SJSA1 (cell line): ENCODE data around the gene TMEM97. TPM values are rescaled to one million over a fixed set of nuclear protein-coding genes. Genes with fewer than 3 reads are reported as not detected.
"Not testable (repeated sequence)": the region's sequence is repeated elsewhere in the genome, so short reads cannot be mapped to it uniquely, and the experiment has no call there.

Experiments
- DNase-seq, 2 experiments: peaks; one replicate each; pipeline ENCODE4 v3.0.0-alpha.2; 2015 to 2020; ENCODE audit warnings: low spot score in 2 of 2, low read depth in 1 of 2
- H3K27ac ChIP-seq: fragments of 250-450 bp; sonication (Bioruptor Pico); 2 replicates; pipeline ENCODE4 v1.5.1; 2020; ENCODE audit warnings: mild to moderate bottlenecking, moderate library complexity
- H3K27me3 ChIP-seq: fragments of 250-450 bp; sonication (Bioruptor Pico); replicated peaks from 2 replicates; pipeline ENCODE4 v1.5.1; 2020; ENCODE audit warnings: mild to moderate bottlenecking, moderate library complexity
- H3K36me3 ChIP-seq: fragments of 250-450 bp; sonication (Bioruptor Pico); 2 replicates; pipeline ENCODE4 v1.5.1; 2020; ENCODE audit warnings: mild to moderate bottlenecking
- H3K4me1 ChIP-seq: fragments of 250-450 bp; sonication (Bioruptor Pico); replicated peaks from 2 replicates; pipeline ENCODE4 v1.6.1; 2021; ENCODE audit warnings: mild to moderate bottlenecking
- H3K4me3 ChIP-seq: fragments of 250-450 bp; sonication (Bioruptor Pico); 2 replicates; pipeline ENCODE4 v1.5.1; 2020; ENCODE audit warnings: mild to moderate bottlenecking
- H3K9me3 ChIP-seq: fragments of 250-450 bp; sonication (Bioruptor Pico); replicated peaks from 2 replicates; pipeline ENCODE4 v1.5.1; 2020; ENCODE audit warnings: mild to moderate bottlenecking
- total RNA-seq: library from RNA; depleted of rRNA; stranded (reverse); fragments of >200 nt; shearing (Covaris generic); gene quantifications from 2 replicates; pipeline ENCODE4 v1.2.3, GENCODE V29; 2014; rRNA removed

Gene TMEM97
- total RNA-seq = 51.0 and 61.5 TPM in 2 replicates

DNA sequence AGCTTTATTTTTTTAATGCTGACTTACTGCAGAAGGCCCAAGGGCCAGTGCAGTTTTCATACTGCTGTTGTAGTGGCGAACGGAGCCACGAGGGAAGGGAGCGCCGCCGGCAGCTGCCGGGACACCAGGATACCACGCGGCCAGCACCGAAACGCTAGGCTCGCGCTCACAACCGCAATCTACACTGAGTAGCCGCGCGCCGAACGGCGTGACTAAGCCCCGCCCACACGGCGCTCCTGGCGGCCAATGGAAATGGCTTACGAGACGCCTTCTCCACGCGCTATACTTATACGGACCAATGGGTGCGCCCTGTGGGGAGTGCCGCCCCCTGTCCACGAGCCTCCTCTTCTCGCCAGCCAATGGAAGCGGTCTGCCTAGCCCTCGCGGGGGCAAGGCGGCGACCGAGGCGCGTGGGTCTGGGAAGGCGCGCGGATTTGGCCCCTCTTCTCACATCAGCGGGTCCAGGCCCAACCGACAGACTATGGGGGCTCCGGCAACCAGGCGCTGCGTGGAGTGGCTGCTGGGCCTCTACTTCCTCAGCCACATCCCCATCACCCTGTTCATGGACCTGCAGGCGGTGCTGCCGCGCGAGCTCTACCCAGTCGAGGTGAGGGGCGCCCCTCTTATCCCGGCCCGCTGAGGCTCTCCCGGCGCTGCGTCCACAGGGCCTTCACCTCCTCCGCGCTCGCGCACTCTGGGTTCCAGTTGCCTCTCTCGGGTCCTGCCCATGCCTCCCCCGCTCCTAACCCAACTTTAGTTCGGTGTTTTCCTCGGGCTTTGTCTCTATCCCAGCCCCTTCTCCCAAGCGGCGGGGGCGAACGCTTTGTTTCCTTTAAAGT is at the start of gene TMEM97:
Gene TMEM97 (plus strand): TSS at position 442 of the 839 bp plus-strand sequence. CDS start 40 bp downstream, at position 482.
- Histone ChIP-seq H3K36me3 (0 out of 2 replicates have a peak, but pooled peaks cover 7% of the 10 kb centered on the region), H3K27ac (0 out of 2 replicates have a peak within 1 kb of the TSS, but pooled peaks have one; percentile 2), H3K27me3 (no peaks in the 10 kb centered on the region), H3K9me3 (no peaks in the 10 kb centered on the region), H3K4me1 (peaks cover 20% of the 10 kb centered on the region), H3K4me3 (peak within 1 kb of the TSS; percentile 57)
- peak; percentile 94 to 95 for DNase-seq

DNA sequence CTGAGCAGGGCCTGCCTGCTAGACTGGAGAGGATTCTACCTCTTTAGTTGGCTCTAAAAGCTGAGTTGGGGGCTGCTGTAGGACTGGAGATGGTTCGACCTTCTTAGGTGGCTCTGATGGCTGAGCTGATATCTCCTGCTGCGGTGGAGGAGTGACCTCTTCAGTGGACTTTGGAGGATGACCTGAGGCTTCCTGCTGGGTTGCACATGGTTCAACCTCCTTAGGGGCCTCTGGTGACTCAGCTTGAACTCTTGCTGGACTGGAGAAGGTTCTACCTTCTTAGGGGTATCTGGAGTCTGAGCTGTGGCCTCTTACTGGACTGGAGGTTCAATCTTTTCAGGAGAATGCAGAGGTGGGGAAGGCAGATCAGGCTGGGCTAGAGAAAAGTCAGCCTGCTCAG is 48.9 kb upstream of the TMEM97 start:
- Histone ChIP-seq H3K9me3 (no peaks in the 10 kb centered on the region), H3K36me3 (no peaks in the 10 kb centered on the region), H3K27me3 (no peaks in the 10 kb centered on the region), H3K4me3 (no peak overlapping the region), H3K27ac (no peak overlapping the region), H3K4me1 (peaks cover 6% of the 10 kb centered on the region)
- DNase-seq = no peak

DNA sequence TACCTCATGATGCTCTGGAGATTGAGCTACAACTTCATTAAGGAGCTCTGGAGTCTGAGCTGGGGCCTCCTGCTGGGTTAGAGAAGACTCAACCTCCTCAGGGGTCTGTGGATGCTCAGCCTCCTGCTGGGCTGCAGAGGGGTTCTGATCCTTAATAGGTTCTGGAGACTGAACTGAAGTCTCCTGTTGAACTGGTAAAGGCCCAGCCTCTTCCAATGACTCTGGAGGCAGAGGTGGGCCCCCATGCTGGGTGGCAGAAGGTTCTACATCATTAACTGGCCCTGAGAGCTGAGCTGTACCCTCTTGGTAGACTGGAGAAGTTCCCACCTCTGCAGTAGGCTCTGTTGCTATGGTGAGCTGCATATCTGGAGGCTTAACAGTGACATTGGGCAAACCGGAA is 48.1 kb upstream of the TMEM97 start:
- H3K4me3 ChIP-seq = no peak overlapping the region
- H3K27me3 ChIP-seq = no peaks in the 10 kb centered on the region
- no peak overlapping the region for H3K27ac ChIP-seq
- no peaks in the 10 kb centered on the region for H3K36me3 ChIP-seq
- H3K4me1 ChIP-seq = peaks cover 6% of the 10 kb centered on the region
- H3K9me3 ChIP-seq = no peaks in the 10 kb centered on the region
- DNase-seq = no peak

DNA sequence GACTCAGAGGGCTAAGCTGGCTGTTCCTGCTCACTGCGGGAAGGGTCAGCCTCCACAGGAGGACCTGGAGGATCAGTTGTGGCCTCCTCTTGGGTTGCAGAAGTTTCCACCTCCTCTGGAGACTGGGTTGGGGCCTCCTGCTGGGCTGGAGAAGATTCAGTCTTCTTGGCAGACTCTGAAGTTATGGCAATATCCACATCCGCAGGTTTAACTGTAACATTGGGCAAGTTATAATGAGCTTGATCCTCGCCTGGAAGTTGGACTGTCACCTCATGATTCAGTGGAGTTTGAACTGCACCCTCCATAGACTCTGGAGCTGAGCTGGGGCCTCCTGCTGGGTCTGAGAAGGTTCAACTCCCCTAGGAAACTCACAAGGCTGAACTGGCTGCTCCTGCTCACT is 47.6 kb upstream of the TMEM97 start:
- Histone ChIP-seq H3K27me3 (no peaks in the 10 kb centered on the region), H3K36me3 (no peaks in the 10 kb centered on the region), H3K27ac (no peak overlapping the region), H3K9me3 (no peaks in the 10 kb centered on the region), H3K4me1 (peaks cover 6% of the 10 kb centered on the region), H3K4me3 (no peak overlapping the region)
- DNase-seq = no peak

DNA sequence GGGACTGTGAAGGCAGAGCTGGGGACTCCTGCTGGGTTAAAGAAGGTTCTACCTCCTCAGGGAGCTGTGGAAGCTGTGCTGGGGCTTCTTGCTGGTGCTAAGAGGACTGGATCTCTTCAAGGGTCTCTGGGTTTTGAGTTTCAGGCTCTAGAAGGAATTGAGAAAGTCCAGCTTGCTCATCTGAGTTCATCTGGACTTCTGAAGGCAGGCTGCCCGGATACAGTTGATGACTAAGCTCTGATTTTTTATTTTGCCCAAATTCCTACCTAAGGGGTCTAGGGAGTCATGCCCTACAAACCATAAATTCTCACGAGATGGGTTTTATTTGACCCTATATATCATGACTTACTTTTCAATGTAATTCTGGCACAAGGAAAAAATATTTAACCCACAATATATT is 46.8 kb upstream of the TMEM97 start:
- H3K27ac ChIP-seq = no peak overlapping the region

DNA sequence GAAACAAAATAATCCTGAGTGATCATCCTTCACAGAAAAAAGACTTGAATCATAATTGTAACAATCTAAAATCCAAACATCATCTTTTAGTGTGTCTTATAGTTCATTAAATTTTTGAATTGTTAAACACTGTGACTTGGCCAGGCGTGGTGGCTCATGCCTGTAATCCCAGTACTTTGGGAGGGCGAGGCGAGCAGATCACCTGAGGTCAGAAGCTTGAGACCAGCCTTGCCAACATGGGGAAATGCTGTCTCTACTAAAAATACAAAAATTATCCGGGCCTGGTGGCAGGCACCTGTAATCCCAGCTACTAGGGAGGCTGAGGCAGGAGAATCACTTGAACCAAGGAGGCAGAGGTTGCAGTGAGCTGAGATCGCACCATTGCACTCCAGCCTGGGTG is 45.7 kb upstream of the TMEM97 start:
- H3K36me3 ChIP-seq, H3K4me3 ChIP-seq, H3K27me3 ChIP-seq: not testable (repeated sequence)

More for the DNA sequence above, 46.8 kb upstream of the TMEM97 start:
- H3K4me1 ChIP-seq = peaks cover 10% of the 10 kb centered on the region
- no peaks in the 10 kb centered on the region for H3K27me3 ChIP-seq
- no peaks in the 10 kb centered on the region for H3K36me3 ChIP-seq
- no peak for DNase-seq
- H3K9me3 ChIP-seq = no peaks in the 10 kb centered on the region
- H3K4me3 ChIP-seq = no peak overlapping the region

DNA sequence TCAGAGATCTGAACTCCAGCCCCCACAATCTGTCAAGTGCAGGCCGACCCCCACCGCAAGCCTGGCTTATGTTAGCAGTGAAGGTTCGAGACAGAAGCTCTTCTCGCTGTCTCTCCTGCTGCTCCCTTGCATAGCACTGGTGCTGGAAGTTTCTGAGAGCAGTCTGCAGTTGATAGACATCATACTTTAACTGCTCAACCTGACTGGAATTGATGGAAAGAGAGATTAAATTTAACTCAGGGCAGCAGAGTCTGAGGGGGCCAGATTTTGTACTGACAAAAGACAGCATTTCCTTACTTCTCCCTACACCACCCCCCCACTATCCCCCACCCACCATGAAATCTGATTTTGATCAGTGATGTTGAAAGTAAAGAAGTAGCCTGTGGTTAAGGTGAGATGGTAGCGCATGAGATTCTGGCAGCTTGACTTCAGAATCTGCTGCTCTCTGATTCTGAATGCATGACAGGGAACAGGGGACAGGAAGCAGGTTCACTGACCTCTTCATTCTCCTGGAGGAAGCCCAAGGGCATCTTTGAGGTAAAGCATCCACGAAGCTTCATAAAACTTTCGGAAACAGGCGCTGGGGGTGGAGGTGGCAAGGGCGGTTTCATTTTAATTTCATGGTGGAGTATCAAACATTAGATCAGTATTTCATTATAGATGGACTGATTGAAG is 44.3 kb upstream of the TMEM97 start:
- DNase-seq = no peak
- no peaks in the 10 kb centered on the region for H3K36me3 ChIP-seq
- no peaks in the 10 kb centered on the region for H3K27me3 ChIP-seq
- peaks cover 30% of the 10 kb centered on the region for H3K4me1 ChIP-seq
- H3K27ac ChIP-seq = no peak overlapping the region
- no peaks in the 10 kb centered on the region for H3K9me3 ChIP-seq
- no peak overlapping the region for H3K4me3 ChIP-seq

More for the DNA sequence above, 45.7 kb upstream of the TMEM97 start:
- H3K9me3 ChIP-seq, H3K27ac ChIP-seq, DNase-seq: not testable (repeated sequence)
- H3K4me1 ChIP-seq = peaks cover 20% of the 10 kb centered on the region

DNA sequence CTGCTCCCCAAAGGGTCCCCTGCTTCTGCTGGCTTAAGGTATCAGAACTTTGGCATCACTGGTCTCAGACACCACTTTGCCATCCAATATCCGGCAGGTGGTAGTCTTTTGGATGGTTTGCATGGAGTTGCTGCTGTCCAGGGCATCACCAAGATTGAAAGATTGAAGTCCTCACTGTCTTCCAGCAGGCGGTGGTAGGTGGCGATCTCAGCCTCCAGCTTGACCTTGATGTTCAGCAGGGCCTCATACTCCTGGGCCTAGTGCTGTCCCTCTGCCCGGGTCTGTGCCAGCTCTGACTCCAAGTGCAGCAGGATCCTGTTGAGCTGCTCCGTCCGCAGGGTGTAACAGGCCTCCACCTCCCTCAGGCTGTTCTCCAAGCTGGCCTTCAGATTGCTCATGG is 43.0 kb upstream of the TMEM97 start:
- H3K9me3 ChIP-seq = no peaks in the 10 kb centered on the region
- no peak overlapping the region for H3K4me3 ChIP-seq
- H3K4me1 ChIP-seq = peaks cover 32% of the 10 kb centered on the region
- no peak overlapping the region for H3K27ac ChIP-seq
- no peak for DNase-seq
- H3K36me3 ChIP-seq = no peaks in the 10 kb centered on the region
- H3K27me3 ChIP-seq = no peaks in the 10 kb centered on the region

DNA sequence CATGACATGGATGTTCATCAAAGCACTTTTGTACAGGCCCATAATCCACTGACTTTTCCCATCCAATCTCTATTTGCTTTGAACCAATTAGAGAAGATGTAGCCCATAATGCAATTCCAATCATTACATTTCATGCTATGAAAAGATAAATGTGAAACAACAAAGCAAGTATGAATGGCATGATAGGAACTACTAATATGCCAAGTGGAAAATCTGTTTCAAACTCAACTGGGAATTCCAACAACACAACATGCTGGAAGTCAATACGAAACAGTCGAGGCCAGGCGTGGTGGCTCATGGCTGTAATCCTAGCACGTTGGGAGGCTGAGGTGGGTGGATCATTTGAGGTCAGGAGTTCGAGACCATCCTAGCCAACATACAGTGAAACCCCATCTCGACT is 39.6 kb upstream of the TMEM97 start:
- peaks cover 38% of the 10 kb centered on the region for H3K4me1 ChIP-seq
- H3K36me3 ChIP-seq = no peaks in the 10 kb centered on the region
- H3K27me3 ChIP-seq = no peaks in the 10 kb centered on the region
- H3K27ac ChIP-seq = no peak overlapping the region
- no peaks in the 10 kb centered on the region for H3K9me3 ChIP-seq
- no peak overlapping the region for H3K4me3 ChIP-seq
- peak in 1 of 2 experiments; percentile 25 for DNase-seq

DNA sequence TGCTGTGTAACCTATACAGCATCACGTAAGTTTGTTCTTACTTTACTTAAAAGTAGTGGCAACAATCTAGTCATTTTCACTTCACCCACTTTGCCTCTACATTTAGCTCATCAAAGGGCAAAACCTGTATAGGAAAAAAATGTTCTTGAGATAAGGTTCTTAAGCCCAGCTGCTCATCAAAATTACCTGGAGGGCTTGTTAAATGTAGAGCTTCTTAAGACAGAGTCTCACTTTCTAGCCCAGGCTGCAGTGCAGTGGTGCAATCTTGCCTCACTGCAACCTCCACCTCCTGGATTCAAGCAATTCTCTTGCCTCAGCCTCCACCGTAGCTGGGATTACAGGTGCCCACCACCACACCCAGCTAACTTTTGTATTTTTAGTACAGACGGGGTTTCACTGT is 38.2 kb upstream of the TMEM97 start:
- Histone ChIP-seq H3K4me3 (no peak overlapping the region), H3K27ac (no peak overlapping the region), H3K4me1 (peaks cover 38% of the 10 kb centered on the region), H3K27me3 (no peaks in the 10 kb centered on the region), H3K36me3 (no peaks in the 10 kb centered on the region), H3K9me3 (no peaks in the 10 kb centered on the region)
- DNase-seq = no peak

DNA sequence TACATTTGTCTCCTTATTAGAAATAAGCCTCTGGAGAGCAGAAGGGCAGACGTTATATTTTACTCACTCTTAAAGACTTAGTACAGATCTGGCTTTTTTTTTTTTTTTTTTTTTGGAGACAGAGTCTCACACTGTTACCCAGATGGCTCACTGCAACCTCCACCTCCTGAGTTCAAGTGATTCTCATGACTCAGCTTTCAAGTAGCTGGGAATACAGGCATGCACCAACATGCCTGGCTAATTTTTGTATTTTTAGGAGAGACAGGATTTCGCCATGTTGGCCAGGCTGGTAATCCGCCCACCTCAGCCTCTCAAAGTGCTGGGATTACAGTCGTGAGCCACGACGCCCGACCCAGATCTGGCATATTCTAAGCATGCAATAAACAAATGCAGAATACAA is 36.4 kb upstream of the TMEM97 start:
- H3K4me1 ChIP-seq = peaks cover 30% of the 10 kb centered on the region
- no peak overlapping the region for H3K4me3 ChIP-seq
- H3K36me3 ChIP-seq = no peaks in the 10 kb centered on the region
- peak overlapping the region; percentile 5 for H3K27ac ChIP-seq
- H3K27me3 ChIP-seq = no peaks in the 10 kb centered on the region
- H3K9me3 ChIP-seq = no peaks in the 10 kb centered on the region
- peak; percentile 45 to 52 for DNase-seq

DNA sequence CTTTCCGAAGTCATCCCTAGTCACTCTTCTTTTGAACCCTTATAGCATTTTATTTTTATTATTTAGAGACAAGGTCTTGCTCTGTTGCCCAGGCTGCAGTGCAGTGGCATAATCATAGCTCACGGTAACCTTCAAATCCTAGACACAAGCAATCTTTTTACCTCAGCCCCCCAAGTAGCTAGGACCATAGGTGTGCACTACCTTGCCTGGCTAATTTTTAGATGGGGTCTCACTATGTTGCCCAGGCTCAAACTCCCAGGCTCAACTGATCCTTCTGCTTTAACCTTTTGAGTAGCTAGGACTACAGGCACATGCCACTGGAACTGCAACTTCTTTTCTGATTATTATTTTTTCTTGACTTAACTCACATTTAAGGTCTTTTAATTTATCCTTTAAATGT is 33.0 kb upstream of the TMEM97 start:
- no peaks in the 10 kb centered on the region for H3K9me3 ChIP-seq
- DNase-seq = no peak
- no peak overlapping the region for H3K4me3 ChIP-seq
- no peaks in the 10 kb centered on the region for H3K27me3 ChIP-seq
- peaks cover 13% of the 10 kb centered on the region for H3K4me1 ChIP-seq
- H3K36me3 ChIP-seq = no peaks in the 10 kb centered on the region
- H3K27ac ChIP-seq = no peak overlapping the region

DNA sequence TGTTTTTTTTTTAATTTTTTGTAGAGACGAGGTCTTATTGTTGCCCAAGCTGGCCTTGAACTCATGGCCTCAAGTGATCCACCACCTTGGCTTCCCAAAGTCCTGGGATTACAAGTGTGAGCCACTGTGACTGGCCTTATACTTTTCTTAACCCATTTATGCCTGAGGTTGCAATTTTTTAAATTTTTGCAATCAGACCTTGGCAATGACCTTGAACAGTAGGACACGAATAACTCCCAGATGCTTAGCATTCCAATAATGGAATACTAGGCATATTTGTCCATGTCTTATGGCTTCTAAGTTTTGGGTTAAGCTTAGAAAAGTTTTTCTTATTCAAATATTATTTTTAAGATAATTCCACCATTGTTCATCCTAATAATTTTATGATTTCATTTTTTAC is 28.3 kb upstream of the TMEM97 start:
- H3K9me3 ChIP-seq = no peaks in the 10 kb centered on the region
- no peak for DNase-seq
- H3K36me3 ChIP-seq = no peaks in the 10 kb centered on the region
- no peak overlapping the region for H3K4me3 ChIP-seq
- H3K27me3 ChIP-seq = no peaks in the 10 kb centered on the region
- no peak overlapping the region for H3K27ac ChIP-seq
- no peaks in the 10 kb centered on the region for H3K4me1 ChIP-seq

DNA sequence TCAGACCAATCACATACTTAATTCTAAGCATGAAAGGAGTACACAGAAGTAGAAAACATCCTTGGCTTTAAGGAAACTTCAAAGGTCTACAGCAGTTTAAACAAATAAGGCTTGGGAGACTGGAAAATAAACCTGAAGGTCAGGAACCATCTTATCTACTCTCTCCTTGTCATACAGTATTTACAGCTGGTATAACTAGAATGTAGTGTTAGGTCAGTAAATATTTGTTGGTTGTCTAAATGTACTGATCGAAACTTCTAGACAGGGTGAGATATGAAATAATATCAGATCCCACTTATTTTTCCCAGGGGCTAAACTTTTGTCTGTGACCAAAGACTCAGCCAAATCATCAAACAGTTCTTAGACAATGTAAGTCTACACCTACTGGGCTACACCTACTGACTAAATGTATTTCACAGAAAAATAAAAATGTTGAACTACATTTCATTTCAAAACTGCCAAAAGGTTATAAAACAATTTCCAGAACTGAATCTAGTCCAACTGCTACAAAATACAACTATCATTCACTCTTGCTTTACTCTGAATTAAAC is 27.1 kb upstream of the TMEM97 start:
- DNase-seq = no peak
- Histone ChIP-seq H3K4me1 (no peaks in the 10 kb centered on the region), H3K27me3 (no peaks in the 10 kb centered on the region), H3K27ac (no peak overlapping the region), H3K36me3 (no peaks in the 10 kb centered on the region), H3K4me3 (no peak overlapping the region), H3K9me3 (no peaks in the 10 kb centered on the region)
